CD4-positive, alpha-beta memory T cell (primary cell): ENCODE measurements around the gene KRTAP4-9. TPM values are rescaled to one million over a fixed set of nuclear protein-coding genes. Genes with fewer than 3 reads are reported as not detected.
"Not testable (repeated sequence)": the region's sequence is repeated elsewhere in the genome, so short reads cannot be mapped to it uniquely, and the experiment has no call there.

Experiments used
- CTCF ChIA-PET: fragments of 350-600 bp; sonication (Branson Sonifier 250); formaldehyde crosslinking; loops from one replicate; lab custom pipeline; 2021; ENCODE audit warnings: inconsistent platforms; ENCODE audit not compliant: partially characterized antibody; lab: Charles Lee
- POLR2A ChIA-PET: fragments of 350-600 bp; sonication (Branson Sonifier 250); formaldehyde crosslinking; loops from one replicate; lab custom pipeline; 2021; ENCODE audit not compliant: partially characterized antibody; lab: Charles Lee
- DNase-seq, 5 donors: peaks; one replicate each; pipeline versions ENCODE4 v3.0.0 to v3.0.0-alpha.2; 2020 to 2022; ENCODE audit warnings: mixed read lengths in 1 of 5
- H3K27ac ChIP-seq: one replicate; pipeline ENCODE4 v1.7.0; 2013; ENCODE audit warnings: low read depth, low read length
- H3K27me3 ChIP-seq: 2 replicates; pipeline ENCODE4 v1.7.0; 2013; ENCODE audit warnings: mild to moderate bottlenecking, low read length, moderate library complexity; ENCODE audit not compliant: insufficient read depth
- H3K36me3 ChIP-seq: 2 replicates; pipeline ENCODE4 v1.7.0; 2013; ENCODE audit warnings: mild to moderate bottlenecking, low read length, moderate library complexity; ENCODE audit not compliant: insufficient read depth
- H3K4me1 ChIP-seq: 2 replicates; pipeline ENCODE4 v1.7.0; 2013; ENCODE audit warnings: mild to moderate bottlenecking, low read length, moderate library complexity; ENCODE audit not compliant: insufficient read depth
- H3K4me3 ChIP-seq, 2 donors: one replicate each; pipeline ENCODE4 v1.7.0; 2013; ENCODE audit warnings: low read length in 2 of 2, mild to moderate bottlenecking in 1 of 2
- H3K9me3 ChIP-seq, 2 donors: one replicate each; pipeline ENCODE4 v1.7.0; 2013; ENCODE audit warnings: low read length in 2 of 2, control low read depth in 1 of 2; ENCODE audit not compliant: control insufficient read depth in 1 of 2
- H3K27ac Mint-ChIP-seq, 7 donors: one replicate each; pipeline ENCODE4 v1.8.0; 2020 to 2021; ENCODE audit warnings: mixed read lengths in 7 of 7, mild to moderate bottlenecking in 6 of 7, inconsistent platforms in 3 of 7, moderate library complexity in 3 of 7
- H3K27me3 Mint-ChIP-seq, 2 donors: one replicate each; pipeline ENCODE4 v1.8.0; 2020 to 2021; ENCODE audit warnings: mixed read lengths in 2 of 2
- H3K36me3 Mint-ChIP-seq, 2 donors: one replicate each; pipeline ENCODE4 v1.8.0; 2020 to 2021; ENCODE audit warnings: mixed read lengths in 2 of 2, inconsistent platforms in 1 of 2, mild to moderate bottlenecking in 1 of 2
- H3K4me1 Mint-ChIP-seq, 4 donors: one replicate each; pipeline ENCODE4 v1.8.0; 2020 to 2021; ENCODE audit warnings: mixed read lengths in 4 of 4, mild to moderate bottlenecking in 1 of 4
- H3K4me3 Mint-ChIP-seq, 8 donors: one replicate each; pipeline ENCODE4 v1.8.0; 2020 to 2021; ENCODE audit warnings: mixed read lengths in 8 of 8, mild to moderate bottlenecking in 7 of 8, moderate library complexity in 6 of 8, inconsistent platforms in 3 of 8
- H3K9me3 Mint-ChIP-seq, 8 donors: one replicate each; pipeline ENCODE4 v1.8.0; 2020 to 2021; ENCODE audit warnings: mixed read lengths in 8 of 8, mild to moderate bottlenecking in 5 of 8, inconsistent platforms in 3 of 8, moderate library complexity in 1 of 8
- intact Hi-C: fragments of 100-400 bp; cut with micrococcal nuclease; formaldehyde crosslinking; loops from one replicate; pipeline ENCODE4 v1.15.1; 2023
- polyA plus RNA-seq, 2 donors: library from polyadenylated mRNA; unstranded; fragments of 300-500 nt; fragmentation: Illumina TruSeq; gene quantifications; one replicate each; pipeline ENCODE4 v1.2.3, GENCODE V29; 2021
- total RNA-seq, 2 experiments: library from RNA; stranded (reverse); gene quantifications; one replicate each; pipeline ENCODE4 v1.2.3, GENCODE V29; 2021

KRTAP4-9 gene
- total and polyA plus RNA-seq, 4 experiments from 2014 or later: not detected

GRCh38 chr17:41108728-41109386 is 3.7 kb downstream of the KRTAP4-9 start:
- H3K4me1 ChIP-seq, H3K27ac ChIP-seq, H3K36me3 ChIP-seq, POLR2A ChIA-PET, H3K36me3 Mint-ChIP-seq, H3K4me3 ChIP-seq, H3K27me3 ChIP-seq, intact Hi-C loops, DNase-seq, H3K9me3 ChIP-seq, CTCF ChIA-PET: not testable (repeated sequence)
- Mint-ChIP-seq H3K9me3 (peaks cover 0 to 13% (median 3%) of the 10 kb centered on the region in 8 donors), H3K4me1 (peaks cover 0 to 23% (median 4%) of the 10 kb centered on the region in 4 donors), H3K27ac (peak overlapping the region in 2 of 7 donors; percentile 0 to 7), H3K4me3 (peak overlapping the region in 5 of 8 donors; percentile 62 to 79 (median 75)), H3K27me3 (peaks cover 7 to 17% of the 10 kb centered on the region in 2 donors)

GRCh38 chr17:41111151-41111885 is 6.1 kb downstream of the KRTAP4-9 start:
- H3K27ac ChIP-seq: no peak overlapping the region
- ChIA-PET POLR2A (interaction anchor here (0.6 kb wide), 1 partner anchor 197 kb away, joined by 3 read pairs; no protein-coding TSS in a partner anchor), CTCF (no interaction called here)
- H3K4me1 ChIP-seq: no peaks in the 10 kb centered on the region
- DNase-seq: no peak
- intact Hi-C loops: no loop called here
- peaks cover 5 to 14% of the 10 kb centered on the region in 2 donors for H3K27me3 Mint-ChIP-seq
- H3K9me3 ChIP-seq: no peaks in the 10 kb centered on the region
- peaks cover 0 to 3% of the 10 kb centered on the region in 2 donors for H3K36me3 Mint-ChIP-seq
- H3K27me3 ChIP-seq: no peaks in the 10 kb centered on the region
- H3K27ac Mint-ChIP-seq: peak overlapping the region in 1 of 7 donors; percentile 12
- H3K4me1 Mint-ChIP-seq: peaks cover 0 to 24% (median 4%) of the 10 kb centered on the region in 4 donors
- peak overlapping the region in 1 of 8 donors; percentile 58 for H3K4me3 Mint-ChIP-seq
- H3K4me3 ChIP-seq: no peak overlapping the region
- no peaks in the 10 kb centered on the region for H3K36me3 ChIP-seq
- peaks cover 0 to 13% (median 3%) of the 10 kb centered on the region in 8 donors for H3K9me3 Mint-ChIP-seq

- intact Hi-C loops: no loop called here
- Mint-ChIP-seq H3K4me1 (peaks cover 2 to 29% (median 16%) of the 10 kb centered on the region in 4 donors), H3K27ac (peak overlapping the region in 1 of 7 donors; percentile 79), H3K9me3 (peaks cover 0 to 10% (median 2%) of the 10 kb centered on the region in 8 donors), H3K36me3 (peaks cover 0 to 3% of the 10 kb centered on the region in 2 donors), H3K27me3 (peaks cover 4% of the 10 kb centered on the region in 2 donors), H3K4me3 (no peak overlapping the region)
- POLR2A ChIA-PET: interaction anchor here (1.2 kb wide), 1 partner anchor 193 kb away, joined by 3 read pairs; the partner anchor contains the start of gene KRTAP16-1
- Histone ChIP-seq H3K36me3 (no peaks in the 10 kb centered on the region), H3K9me3 (no peaks in the 10 kb centered on the region), H3K4me1 (peaks cover 15% of the 10 kb centered on the region), H3K27me3 (no peaks in the 10 kb centered on the region), H3K27ac (no peak overlapping the region), H3K4me3 (no peak overlapping the region)
- DNase-seq: no peak
- CTCF ChIA-PET: interaction anchor here (2.6 kb wide), 1 partner anchor 207 kb away, joined by 8 read pairs; no protein-coding TSS in a partner anchor
These were observed 11.1 kb downstream of the KRTAP4-9 start for GRCh38 chr17:41116297-41116696.

- H3K9me3 Mint-ChIP-seq, H3K27me3 ChIP-seq, H3K9me3 ChIP-seq, intact Hi-C loops, POLR2A ChIA-PET, H3K4me3 Mint-ChIP-seq, H3K4me3 ChIP-seq, DNase-seq, H3K27me3 Mint-ChIP-seq, H3K36me3 ChIP-seq, H3K36me3 Mint-ChIP-seq, H3K27ac ChIP-seq: not testable (repeated sequence)
- Mint-ChIP-seq H3K27ac (peak within 1 kb of the TSS in 4 of 7 donors; percentile 17 to 69 (median 40)), H3K4me1 (peaks cover 2 to 41% (median 21%) of the 10 kb centered on the region in 4 donors)
- CTCF ChIA-PET: interaction anchor here (2.6 kb wide), 1 partner anchor 205 kb away, joined by 8 read pairs; no protein-coding TSS in a partner anchor
- peaks cover 19% of the 10 kb centered on the region for H3K4me1 ChIP-seq
These were observed 12.7 kb downstream of the KRTAP4-9 start, which contains the start of gene KRTAP4-11 for GRCh38 chr17:41117846-41118386. Gene KRTAP4-11, minus strand, starts transcription at chr17:41118373. Its CDS starts 58 bp downstream, at chr17:41118315.

DNA sequence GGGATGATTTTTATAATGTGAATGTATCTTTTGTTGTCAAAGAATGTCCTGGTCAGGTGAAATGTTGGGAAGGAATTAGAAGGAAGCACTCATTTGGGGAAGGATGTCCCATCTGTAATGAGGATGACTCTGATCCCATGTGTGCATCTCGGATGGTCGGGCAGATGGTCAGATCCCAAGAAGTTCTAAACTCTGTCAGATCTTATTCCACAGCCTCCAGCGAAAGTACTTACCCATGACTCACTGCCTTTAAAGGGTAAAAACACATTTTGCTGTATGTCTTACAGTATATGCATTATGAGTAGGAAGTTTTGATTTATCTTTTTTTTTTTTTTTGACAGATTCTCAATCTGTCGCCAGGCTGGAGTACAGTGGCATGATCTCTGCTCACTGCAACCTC is 13.5 kb downstream of the KRTAP4-9 start:
- intact Hi-C loops: no loop called here
- H3K4me1 ChIP-seq: peaks cover 24% of the 10 kb centered on the region
- no peaks in the 10 kb centered on the region for H3K9me3 ChIP-seq
- no peaks in the 10 kb centered on the region for H3K36me3 Mint-ChIP-seq
- POLR2A ChIA-PET: no interaction called here
- peaks cover 6 to 49% (median 28%) of the 10 kb centered on the region in 4 donors for H3K4me1 Mint-ChIP-seq
- CTCF ChIA-PET: no interaction called here
- H3K4me3 Mint-ChIP-seq: no peak overlapping the region
- H3K4me3 ChIP-seq: no peak overlapping the region
- peak overlapping the region in 3 of 7 donors; percentile 19 to 62 (median 55) for H3K27ac Mint-ChIP-seq
- H3K27me3 Mint-ChIP-seq: peaks cover 4% of the 10 kb centered on the region in 2 donors
- no peaks in the 10 kb centered on the region for H3K27me3 ChIP-seq
- H3K9me3 Mint-ChIP-seq: peaks cover 0 to 7% (median 0%) of the 10 kb centered on the region in 8 donors
- DNase-seq: no peak
- no peak overlapping the region for H3K27ac ChIP-seq
- no peaks in the 10 kb centered on the region for H3K36me3 ChIP-seq

- Mint-ChIP-seq H3K27ac (peak overlapping the region in 5 of 7 donors; percentile 4 to 90 (median 81)), H3K4me3 (peak overlapping the region in 6 of 8 donors; percentile 41 to 84 (median 73)), H3K4me1 (peaks cover 6 to 62% (median 37%) of the 10 kb centered on the region in 4 donors)
- DNase-seq: peak in 3 of 5 donors; percentile 37 to 42 (median 37)
- H3K27me3 Mint-ChIP-seq, H3K36me3 ChIP-seq, H3K36me3 Mint-ChIP-seq, H3K4me3 ChIP-seq, H3K27ac ChIP-seq, H3K27me3 ChIP-seq, H3K9me3 ChIP-seq, H3K9me3 Mint-ChIP-seq: not testable (repeated sequence)
- POLR2A ChIA-PET: interaction anchor here (0.8 to 1.9 kb wide), 5 partner anchors 10 to 202 kb away, joined by 3 to 11 read pairs (median 6); partner anchors contain the start of gene KRTAP16-1
- peaks cover 37% of the 10 kb centered on the region for H3K4me1 ChIP-seq
- CTCF ChIA-PET: interaction anchor here (0.7 to 2.3 kb wide), 5 partner anchors 189 to 429 kb away, joined by 3 to 21 read pairs (median 6); partner anchors contain the start of gene KRTAP16-1
- intact Hi-C loops: loop anchor here (2.0 kb wide), 3 partner anchors 203 to 429 kb away; no protein-coding TSS in a partner anchor
These were observed 14.8 kb downstream of the KRTAP4-9 start for GRCh38 chr17:41119696-41120690.
